ENCODE measurements around the gene TBXAS1.

- no peak for TF ChIP-seq CTCF (conservative IDR thresholded peaks at IDR 0.05; ENCODE audit: low read length)
- no peak for TF ChIP-seq EZH2phosphoT487 (IDR thresholded peaks at IDR 0.05; ENCODE audit: borderline replicate concordance)
Observed at GRCh38 chr7:139990142-139990535, 161.1 kb downstream of the TBXAS1 start.

All from Loucy (cell line).